Adrenal gland (tissue), 5 donors: ENCODE data around the gene WWOX.

Source experiments
- CTCF ChIP-seq, 6 experiments: fragments of 450-650 bp in 4 of 6; fragments of 200-600 bp in 2 of 6; sonication (generic) in 1 of 6; IDR thresholded peaks; 1 replicate in 5 of 6; 2 replicates in 1 of 6; pipeline versions ENCODE4 v1.5.1 to v1.8.0; 2016 to 2021; ENCODE audit warnings: antibody characterized with exemption in 6 of 6, mild to moderate bottlenecking in 2 of 6, moderate library complexity in 1 of 6
- POLR2A ChIP-seq, 2 donors: fragments of 450-650 bp; IDR thresholded peaks; one replicate each; pipeline ENCODE4 v1.6.1; 2017; ENCODE audit warnings: antibody characterized with exemption in 2 of 2, mild to moderate bottlenecking in 2 of 2, moderate library complexity in 1 of 2
- donor health status: DM: no; HTN: no; CAD: no.

GRCh38 chr16:78436023-78436422 lies 336.6 kb downstream of the WWOX start:
- TF ChIP-seq CTCF (IDR thresholded peaks at IDR 0.05) (no peak), POLR2A (IDR thresholded peaks at IDR 0.05) (no peak)
